GM18526 (cell line): ENCODE measurements around the gene MDP1.

Source experiments
- POLR2A ChIP-seq: IDR thresholded peaks from 3 replicates; pipeline ENCODE4 v1.6.1; 2011; ENCODE audit not compliant: insufficient read length; ENCODE audit errors: extremely low read depth

MDP1 gene

DNA sequence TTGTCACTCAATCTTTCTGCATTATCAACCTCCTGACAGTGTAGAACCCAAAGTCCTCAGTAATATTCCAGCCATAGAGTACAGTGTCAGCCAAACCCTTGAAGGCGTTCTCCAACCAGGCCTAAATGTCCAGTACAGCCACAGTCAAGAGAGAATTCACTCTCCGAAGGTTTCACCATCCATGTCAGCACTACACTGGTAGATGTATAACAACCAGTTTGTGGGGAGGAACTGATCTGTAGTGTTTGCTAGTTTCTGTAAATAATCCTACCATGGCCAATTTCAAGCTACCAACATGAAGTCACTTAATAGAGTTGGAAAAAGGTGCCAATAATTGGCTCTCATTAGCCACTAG lies 456 bp upstream of the MDP1 start:
- no peak for TF ChIP-seq POLR2A

DNA sequence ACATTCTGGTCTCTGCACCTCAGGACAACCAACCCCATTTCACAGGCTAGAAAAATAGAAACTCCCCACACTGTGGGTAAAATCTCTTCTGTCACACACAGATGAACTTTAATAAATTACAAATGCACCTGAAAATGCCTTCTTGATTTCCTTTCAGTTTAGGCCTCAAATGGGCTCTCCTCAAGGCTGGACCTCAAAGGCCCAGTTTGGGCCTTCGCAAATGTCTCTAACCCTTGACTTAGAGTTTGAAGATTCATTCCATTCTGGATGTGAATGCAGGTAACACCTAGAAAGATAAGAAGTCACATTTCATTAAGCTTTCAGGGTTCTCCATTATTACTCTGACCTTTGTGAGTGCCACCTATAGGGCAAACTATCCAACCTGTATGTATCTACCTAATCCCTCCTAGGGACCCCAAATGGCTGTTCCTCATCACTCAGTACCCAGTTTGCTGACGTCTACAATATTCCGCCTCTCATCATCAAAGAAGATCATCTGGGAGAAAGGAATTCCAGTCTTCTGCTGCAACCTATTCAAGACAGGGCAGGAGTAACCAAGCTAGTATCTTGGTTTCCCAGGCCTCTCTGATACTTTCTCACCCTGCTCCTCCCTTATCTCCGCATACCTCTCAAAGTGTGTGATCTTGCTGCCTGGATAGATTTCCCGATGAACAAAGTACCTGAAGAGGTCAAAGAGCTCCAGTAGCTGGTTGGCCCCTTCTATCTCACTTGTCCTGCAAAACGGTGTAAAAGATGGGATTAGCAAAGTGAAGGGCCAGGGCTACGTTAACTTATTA lies 1.8 kb downstream of the MDP1 start:
- no peak for TF ChIP-seq POLR2A

DNA sequence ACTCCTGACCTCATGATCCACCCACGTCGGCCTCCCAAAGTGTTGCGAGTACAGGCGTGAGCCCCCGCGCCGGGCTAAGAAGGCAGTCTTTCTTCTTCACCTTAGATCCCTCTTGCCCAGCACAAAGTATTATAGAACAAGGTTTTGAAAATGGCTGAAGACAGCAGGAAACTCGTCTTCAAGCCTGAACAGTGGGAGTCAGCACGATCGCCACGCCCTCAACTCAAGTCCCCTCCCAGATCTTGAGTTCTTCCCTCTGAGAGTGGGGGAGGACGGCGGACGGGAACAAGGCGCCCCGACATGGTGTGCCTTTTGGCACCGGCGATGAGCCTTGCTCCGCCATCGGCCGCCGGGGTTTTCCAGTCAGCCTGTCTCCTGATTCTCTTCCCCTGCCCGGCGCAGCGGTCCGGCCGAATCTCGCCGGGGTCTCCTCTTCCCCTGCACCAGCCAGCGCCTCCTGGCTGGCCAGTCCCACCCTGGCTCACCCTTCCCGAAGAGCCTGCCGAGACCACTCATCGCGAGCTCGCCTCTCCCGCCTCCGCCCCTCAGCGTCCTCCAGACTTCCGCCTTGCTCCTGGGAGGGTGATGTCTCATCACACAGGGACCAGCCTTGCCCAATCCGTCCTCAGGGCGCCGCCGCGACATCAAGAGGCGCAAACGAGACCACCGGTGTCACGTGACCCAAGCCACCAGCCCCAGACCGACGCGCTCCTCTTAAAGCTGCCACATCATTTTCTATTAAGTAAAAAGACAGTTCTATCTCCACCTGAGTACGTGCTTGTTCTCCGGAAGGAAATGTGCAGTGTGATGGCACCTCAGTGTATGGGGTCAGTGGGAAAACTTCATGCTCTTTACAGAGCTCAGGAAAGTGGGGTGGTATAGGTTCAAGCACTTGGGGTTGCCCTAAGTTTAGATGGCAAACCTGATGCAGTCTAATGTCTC lies 2.7 kb downstream of the MDP1 start, which contains the start of gene CHMP4A:
CHMP4A (minus strand) TSS at position 565 of the 942 bp plus-strand sequence; CDS start at position 516, 49 bp downstream.
- TF ChIP-seq POLR2A = peak; percentile 81

DNA sequence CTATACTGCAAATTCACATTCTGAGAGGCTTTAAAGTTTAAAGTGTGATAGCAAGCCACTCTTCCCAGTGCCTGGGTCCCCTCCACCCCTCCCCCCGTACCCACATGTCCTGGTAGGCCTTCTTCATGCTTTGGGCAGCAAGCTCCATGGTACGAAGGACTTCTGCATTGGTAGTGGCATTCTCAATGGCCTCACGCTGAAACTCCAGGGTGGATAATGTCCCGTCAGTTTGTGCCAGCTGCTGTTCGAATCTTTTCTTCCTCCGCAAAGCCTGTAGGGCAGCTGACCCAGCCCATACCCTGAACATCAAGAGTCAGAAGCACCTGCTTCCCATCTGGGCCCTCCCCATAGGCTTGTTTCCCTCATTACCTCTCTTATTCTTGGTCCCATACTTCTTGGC lies 4.6 kb downstream of the MDP1 start:
- TF ChIP-seq POLR2A = no peak

DNA sequence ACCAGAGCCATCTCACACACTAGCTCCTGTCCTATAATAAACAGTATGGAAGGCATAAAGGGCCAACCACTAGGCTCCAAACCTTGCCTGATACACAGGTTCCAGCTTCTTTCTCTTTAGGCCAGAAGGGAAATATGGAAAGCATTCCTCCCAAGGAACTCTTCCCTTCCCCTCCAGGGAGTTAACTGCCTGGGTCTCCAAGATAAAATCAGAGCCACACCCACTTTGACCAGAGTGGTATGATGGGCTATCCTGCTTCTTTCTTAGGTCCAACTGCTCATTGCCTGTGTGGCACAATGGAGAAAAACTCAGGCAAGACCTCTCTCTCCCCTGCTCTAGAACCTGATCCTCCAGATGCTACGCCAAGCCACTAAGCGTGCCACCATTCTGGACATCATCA lies 8.2 kb downstream of the MDP1 start:
- no peak for TF ChIP-seq POLR2A

DNA sequence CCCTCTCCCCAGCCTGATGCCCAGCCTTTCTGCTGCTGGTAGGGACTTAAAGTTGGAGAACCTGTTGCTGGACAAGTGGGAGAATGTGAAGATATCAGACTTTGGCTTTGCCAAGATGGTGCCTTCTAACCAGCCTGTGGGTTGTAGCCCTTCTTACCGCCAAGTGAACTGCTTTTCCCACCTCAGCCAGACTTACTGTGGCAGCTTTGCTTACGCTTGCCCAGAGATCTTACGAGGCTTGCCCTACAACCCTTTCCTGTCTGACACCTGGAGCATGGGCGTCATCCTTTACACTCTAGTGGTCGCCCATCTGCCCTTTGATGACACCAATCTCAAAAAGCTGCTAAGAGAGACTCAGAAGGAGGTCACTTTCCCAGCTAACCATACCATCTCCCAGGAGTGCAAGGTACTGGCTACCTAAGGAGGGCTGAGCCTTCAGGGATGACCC lies 8.7 kb downstream of the MDP1 start:
- no peak for TF ChIP-seq POLR2A

DNA sequence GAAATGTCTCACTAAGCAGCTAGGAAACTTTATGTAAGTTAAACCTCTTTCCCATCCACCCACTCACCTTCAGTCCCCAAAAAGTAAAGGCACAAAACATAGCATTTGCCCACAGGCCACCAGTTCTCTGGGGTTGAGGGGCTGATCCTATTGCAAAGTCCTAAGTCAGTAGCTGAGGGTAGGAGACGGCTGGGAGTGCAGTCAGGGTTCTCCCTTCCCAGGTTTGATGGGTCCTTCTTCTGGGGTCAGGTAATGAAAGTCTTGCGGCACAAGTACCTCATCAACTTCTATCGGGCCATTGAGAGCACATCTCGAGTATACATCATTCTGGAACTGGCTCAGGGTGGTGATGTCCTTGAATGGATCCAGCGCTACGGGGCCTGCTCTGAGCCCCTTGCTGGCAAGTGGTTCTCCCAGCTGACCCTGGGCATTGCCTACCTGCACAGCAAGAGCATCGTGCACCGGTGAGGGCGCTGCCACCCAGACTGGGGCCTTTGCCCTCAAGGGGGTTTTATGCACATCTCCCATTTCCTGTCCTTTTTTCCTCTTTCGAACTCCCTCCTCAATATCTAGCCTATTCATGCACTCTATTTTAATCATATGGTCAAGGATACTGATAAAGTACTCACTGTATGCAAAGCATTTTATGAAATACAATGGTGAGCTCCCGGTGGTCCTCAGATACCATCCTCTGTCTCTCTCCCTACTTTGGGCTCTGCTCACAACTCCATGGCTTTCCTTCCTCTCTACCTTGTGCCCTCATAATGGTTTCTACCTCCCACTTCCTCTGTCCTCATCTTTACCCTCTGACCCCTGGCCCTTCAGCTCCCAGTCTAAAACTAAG lies 9.4 kb downstream of the MDP1 start:
- TF ChIP-seq POLR2A = no peak

DNA sequence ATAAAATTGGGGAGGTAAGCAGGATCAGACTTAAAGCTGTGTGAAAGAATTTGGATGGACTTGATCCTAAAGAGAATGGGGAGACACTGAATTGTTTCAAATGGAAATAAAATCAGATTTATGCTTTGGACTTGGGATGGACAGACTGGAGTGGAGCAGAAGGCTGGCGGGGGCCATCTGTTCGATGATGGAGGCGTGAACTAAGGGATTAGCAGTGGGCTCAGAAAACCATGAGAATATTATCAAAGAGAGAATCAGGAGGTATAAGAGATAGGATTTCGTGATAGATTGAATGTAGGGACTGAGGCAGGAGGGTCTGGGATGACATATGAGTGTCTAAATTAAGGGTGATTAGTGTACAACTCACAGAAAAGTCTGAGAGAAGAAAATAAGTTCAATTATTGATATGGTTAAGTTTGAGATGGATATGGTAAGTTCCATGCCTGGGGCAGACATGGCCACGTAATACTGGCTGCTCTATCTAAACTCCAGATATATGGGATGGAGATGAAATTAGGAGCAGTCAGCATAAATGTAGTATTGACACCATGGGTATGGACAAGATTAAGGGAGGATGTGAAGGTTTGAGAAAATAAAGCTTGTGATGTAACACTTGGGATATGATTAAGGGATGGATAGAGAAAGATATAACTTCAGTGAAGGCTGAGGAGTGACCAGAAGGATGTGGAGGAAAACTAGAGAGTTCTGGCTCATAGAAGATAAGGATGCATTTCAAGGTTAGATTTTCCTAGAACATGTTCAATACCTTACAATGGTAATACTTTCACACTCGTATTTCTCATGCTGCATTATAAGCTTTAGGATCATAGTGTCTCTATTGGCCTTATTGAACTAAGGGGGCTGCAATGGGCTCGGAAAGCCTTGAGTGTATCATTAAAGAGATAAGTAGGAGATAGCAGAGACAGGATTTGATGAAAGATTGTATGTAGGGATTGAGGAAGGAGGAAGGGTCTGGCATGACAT lies 11.4 kb downstream of the MDP1 start:
- TF ChIP-seq POLR2A = no peak

DNA sequence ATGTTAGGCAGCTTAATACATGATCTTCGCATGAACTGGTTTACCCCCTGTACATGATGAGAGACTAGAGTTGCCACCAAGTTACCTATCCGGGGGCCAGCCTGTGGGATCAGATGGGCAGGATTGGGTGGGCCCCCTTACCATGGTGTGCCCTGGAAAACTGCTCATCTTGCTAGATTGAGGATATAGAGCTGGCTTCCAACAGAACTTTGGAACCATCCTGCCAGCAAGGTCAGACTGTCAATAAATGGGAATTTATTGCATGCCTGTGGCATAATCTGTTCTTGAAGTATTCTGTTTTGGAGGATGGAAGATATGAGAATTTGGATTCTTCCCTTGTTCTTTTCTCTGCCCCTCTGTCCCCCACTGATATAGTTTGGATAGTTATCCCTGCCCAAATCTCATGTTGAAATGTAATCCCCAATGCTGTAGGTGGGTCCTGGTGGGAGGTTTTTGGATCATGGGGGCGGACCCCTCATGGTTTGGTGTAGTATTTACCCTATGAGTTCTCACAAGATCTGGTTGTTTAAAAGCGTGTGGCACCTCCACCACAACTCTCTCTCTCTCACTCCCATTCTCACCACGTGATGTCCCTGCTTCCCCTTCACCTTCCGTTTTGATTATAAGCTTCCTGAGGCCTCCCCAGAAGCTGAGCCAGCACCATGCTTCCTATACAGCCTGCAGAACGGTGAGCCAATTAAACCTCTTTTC lies 16.9 kb downstream of the MDP1 start:
- no peak for TF ChIP-seq POLR2A

DNA sequence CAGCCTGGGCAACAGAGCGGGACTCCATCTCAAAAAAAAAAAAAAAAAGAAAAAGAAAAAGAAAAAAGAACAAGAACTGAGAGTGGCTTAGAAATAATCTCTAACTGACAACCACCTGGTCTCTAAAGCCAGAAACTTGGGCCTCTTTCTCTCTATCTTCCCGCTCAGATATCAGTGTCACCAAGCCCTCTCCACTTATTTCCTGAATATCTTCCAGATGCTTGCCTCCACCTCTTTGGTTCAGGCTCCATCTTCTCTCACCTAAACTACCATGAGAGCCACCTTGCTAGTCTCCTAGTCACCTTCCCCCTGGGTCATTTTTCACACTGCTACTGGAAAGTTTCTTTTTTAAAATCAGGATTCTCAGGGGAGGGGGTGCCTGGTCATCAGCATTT lies 18.8 kb downstream of the MDP1 start:
- TF ChIP-seq POLR2A = no peak

DNA sequence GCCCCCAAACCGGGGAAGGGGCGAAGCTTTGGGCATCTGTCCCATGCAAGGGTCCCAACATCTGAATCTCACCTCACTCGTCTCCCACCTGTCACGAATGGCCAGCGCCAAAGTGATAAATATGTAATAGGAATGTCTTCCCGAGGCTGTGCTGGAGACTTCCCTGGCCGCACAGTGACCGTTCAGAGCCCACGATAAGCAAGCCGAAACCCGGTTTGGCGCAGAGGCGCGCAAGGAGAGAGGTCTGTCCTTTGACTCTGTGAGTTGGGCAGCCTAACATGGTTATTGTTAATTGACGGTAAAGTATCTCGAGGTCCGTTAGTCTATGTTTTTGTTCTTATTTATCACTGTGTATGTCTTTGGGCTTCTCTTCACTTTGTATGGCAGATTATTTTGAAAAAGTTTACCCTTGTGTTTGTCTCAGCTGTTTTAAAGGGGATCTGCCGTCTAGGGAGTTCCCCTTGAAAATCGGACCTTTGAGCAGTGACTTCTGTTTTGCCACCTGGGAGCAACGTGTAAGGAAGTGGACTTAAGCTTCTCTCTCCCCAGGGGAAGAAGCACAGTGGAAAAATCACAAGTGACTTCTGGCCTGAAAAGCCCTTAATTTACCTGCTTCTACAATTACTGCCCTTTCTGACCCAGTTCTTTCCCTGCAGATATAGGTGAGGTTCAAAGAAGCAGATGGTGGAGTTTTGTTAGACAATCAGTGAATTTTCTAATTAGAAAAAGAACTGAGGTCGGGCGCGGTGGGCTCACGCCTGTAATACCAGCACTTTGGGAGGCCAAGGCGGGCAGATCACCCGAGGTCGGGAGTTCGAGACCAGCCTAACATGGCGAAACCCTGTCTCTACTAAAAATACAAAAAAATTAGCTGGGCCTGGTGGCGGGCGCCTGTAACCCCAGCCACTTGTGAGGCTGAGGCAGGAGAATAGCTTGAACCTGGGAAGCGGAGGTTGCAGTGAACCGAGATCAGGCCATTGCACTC lies 19.5 kb downstream of the MDP1 start:
- no peak for TF ChIP-seq POLR2A

DNA sequence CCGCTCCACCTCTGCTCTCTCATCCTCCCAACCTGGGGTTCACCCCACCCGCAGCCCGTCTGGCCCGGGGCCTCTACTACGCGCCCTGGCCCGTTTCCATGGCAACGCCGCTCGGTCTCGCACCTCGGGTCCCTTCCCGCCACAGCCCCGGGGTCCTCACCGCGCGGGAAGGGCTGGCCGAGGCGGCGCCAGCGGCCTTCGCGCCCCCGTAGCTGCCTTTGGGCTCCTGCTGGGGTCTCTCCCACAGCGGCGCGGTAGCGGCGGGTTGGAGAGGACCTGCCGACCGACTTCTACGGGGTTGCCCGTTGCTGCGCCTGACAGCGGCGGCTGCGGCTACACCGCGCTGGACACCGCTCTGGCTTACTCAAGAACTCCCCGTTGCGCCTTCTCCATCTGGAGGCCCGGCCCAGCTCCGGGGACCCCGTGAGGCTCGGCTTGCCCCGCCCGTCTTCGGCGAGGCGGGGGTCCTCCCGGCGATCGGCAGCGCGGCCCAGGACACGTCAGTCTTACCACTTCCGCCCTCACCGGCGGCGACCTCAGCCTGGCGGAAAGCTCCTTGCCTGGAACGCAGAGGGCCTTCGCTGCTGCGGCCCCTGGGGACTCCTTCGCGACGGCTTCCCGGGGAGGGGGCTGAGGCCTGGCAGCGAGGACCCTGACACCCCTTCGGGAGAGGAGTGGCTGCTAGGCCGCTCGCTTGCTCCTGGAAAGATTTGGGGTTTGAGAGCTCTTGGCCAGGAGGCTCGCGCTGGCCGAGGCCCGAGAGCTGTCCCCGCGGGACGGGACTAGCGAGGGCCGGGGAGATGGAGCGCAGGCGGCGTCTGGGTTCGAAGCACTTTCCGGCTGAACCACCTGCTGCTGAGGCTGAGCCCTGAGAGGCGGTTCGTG lies 20.4 kb downstream of the MDP1 start, which contains the start of gene TM9SF1:
TM9SF1 (minus strand) TSS at position 256 of the 885 bp plus-strand sequence. CDS start 422 bp downstream, outside the sequence.
- TF ChIP-seq POLR2A = peak; percentile 76

DNA sequence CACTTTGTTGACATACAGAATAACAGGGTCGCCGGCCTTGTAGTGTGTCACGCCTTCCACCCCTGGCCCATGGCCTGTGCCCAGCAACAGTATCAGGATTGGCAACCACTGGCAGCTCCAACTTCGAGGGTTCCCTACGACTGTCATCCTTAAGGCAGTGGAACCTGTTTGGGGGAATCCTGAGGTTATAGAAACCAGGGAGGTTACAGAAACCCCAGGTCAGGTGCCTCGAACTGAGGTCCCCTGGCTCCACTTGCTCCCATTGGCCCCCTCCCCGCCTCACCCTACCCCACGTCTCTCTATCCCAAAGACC lies 21.0 kb downstream of the MDP1 start:
- TF ChIP-seq POLR2A = no peak
